Fibroblast of the aortic adventitia (primary cell): Measurements from ENCODE around the gene FAM13A. TPM values are rescaled to one million over a fixed set of nuclear protein-coding genes. Genes with fewer than 3 reads are reported as not detected.
"Not testable (repeated sequence)": the region's sequence is repeated elsewhere in the genome, so short reads cannot be mapped to it uniquely, and the experiment has no call there.

Experiments
- DNase-seq: peaks from one replicate; pipeline ENCODE4 v3.0.0-alpha.2; 2010; ENCODE audit warnings: low read depth
- H3K4me3 ChIP-seq: 2 replicates; pipeline ENCODE4 v1.5.1; 2011; ENCODE audit warnings: low read depth, mild to moderate bottlenecking, control low read depth, low read length, moderate library complexity
- total RNA-seq: library from RNA; depleted of rRNA; stranded (reverse); fragments of >200 nt; gene quantifications from 2 replicates; pipeline ENCODE4 v1.2.3, GENCODE V29; 2012; ENCODE audit warnings: low replicate concordance
- TF ChIP-seq, protein P1 (sequence below): IDR thresholded peaks from 2 replicates; pipeline ENCODE4 v1.5.1; 2011; ENCODE audit warnings: mild to moderate bottlenecking, low read length, control low read depth, inconsistent platforms; ENCODE audit not compliant: insufficient read depth

FAM13A gene
- total RNA-seq, 1 donor, result 23.5 TPM

GRCh38 chr4:88928852-88929251 is 128.1 kb downstream of the FAM13A start:
- no peak overlapping the region for H3K4me3 ChIP-seq
- TF ChIP-seq, protein P1, sequence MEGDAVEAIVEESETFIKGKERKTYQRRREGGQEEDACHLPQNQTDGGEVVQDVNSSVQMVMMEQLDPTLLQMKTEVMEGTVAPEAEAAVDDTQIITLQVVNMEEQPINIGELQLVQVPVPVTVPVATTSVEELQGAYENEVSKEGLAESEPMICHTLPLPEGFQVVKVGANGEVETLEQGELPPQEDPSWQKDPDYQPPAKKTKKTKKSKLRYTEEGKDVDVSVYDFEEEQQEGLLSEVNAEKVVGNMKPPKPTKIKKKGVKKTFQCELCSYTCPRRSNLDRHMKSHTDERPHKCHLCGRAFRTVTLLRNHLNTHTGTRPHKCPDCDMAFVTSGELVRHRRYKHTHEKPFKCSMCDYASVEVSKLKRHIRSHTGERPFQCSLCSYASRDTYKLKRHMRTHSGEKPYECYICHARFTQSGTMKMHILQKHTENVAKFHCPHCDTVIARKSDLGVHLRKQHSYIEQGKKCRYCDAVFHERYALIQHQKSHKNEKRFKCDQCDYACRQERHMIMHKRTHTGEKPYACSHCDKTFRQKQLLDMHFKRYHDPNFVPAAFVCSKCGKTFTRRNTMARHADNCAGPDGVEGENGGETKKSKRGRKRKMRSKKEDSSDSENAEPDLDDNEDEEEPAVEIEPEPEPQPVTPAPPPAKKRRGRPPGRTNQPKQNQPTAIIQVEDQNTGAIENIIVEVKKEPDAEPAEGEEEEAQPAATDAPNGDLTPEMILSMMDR, result no peak
- no peak for DNase-seq

DNA sequence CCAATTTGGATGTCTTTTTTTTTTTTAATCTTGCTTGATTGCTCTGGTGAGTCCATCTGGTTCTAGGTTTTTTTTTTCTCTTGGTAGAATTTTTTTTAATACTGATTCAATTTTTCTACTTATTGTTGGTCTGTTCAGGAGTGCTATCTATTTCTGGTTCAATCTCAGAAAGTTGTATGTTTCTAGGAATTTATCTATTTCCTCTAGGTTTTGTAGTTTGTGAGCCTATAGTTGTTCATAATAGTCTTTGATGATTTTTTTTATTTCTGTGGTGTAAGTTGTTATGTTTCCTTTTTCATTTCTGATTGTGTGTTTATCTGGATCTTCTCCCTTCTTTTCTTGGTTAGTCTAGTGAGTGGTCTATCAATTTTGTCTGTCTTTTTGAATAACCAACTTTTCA is 129.6 kb downstream of the FAM13A start:
- H3K4me3 ChIP-seq, result no peak overlapping the region
- TF ChIP-seq, protein P1, result no peak
- no peak for DNase-seq

DNA sequence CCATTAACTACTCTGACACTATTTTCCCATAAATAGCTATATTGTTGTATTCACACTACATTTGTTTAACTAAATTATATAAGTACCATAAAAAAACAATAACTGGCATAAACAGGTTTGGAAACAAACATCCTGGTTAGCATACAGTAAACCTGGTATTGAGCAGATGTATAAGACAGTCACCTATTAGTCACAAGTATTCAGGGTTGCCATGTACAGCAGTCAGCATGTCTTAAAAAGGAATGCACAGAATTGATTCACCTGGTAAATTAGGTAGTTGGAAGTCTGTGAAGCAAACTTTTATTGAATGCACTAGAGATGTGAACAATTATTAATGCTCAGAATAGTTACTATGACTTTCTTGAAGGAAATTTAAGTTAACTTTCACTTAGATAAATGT is 137.9 kb downstream of the FAM13A start:
- H3K4me3 ChIP-seq, result no peak overlapping the region
- TF ChIP-seq, protein P1, result no peak
- no peak for DNase-seq

- not testable (repeated sequence) for DNase-seq, H3K4me3 ChIP-seq
These were observed 143.8 kb downstream of the FAM13A start for GRCh38 chr4:88913181-88913580.

DNA sequence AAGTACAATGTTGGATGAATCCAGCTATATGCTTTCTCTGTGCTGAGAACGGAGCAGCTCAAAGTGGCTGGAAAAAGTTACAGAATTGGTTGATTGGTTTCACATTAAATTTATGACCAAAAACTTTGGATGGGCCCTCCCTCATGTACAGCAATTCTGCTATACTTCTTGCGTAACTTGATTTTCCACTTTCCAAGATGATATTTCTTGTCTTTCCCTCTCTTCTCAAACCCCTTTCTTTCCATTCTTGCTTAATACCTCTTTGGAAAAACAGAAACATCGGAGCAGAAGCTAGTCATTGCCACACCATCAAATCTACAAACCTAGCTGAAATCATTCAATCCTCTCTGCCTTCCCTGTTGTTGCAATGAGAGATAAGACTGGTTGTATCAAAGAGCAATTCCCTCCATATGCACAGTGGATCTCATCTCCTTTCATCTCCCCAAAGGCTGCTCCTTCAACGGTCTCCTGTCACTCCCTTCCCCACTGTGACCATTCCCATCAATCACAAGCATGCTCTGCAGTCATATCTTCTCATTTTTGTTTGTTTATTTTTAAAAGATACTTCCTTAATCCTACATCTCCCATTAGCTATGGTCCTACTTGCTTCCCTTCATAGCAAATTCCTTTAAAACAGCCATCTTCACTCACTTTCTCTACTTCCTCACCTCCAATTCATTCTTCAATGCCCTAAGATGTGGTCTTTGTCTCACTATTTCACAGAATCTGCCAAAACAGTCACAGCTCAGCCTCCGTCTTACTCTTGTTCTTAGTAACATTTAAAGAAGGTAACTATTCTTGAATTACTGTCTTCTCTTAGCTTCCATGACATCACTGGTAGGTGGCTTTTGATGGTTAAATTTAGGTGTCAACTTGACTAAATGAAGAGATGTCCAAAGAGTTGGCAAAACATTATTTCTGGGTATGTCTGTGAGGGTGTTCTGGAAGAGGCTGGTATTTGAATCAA is 145.5 kb downstream of the FAM13A start:
- no peak overlapping the region for H3K4me3 ChIP-seq
- TF ChIP-seq, protein P1, result no peak
- no peak for DNase-seq

DNA sequence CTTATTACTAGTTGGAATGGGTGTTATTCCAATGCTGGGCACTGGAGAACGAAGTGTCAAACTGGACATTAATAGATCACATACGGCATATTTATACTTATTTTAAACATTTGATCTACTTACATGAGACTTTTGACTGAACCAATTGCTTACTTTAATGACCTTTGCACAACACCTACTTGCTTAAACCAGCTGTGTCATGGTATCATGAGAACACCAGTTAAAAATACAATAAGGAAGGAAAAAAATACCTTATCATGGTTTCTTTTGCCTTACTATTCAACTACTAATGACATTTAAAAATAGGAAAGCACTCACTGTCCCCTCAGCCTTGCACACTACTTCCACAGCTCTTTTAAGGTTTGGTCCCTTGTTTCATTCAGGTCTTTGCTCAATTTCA is 146.9 kb downstream of the FAM13A start:
- no peak for DNase-seq
- TF ChIP-seq, protein P1, result no peak
- no peak overlapping the region for H3K4me3 ChIP-seq

DNA sequence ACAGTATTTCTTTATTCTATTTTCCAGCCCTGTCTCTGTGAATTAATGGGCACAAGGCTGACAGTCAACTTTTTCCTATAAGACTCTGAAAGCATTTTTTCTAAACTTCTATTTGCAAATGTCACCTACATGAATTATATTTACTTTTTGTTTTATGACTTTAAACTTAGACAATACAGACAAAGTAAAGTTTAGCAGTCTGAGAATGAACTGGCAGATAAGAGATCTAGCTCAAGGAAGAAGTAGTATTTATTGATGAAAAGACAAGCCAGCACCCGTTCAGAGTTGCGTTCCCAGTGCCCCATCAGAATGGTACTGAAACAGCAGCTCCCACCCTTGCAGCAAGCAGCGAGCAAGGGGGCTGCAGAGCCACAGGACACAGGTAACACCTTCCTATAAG is 148.5 kb downstream of the FAM13A start:
- H3K4me3 ChIP-seq, result no peak overlapping the region
- DNase-seq, result no peak
- TF ChIP-seq, protein P1, result no peak
